GM18517 (cell line): Measurements from ENCODE around the gene PRKAG2.
"Not testable (repeated sequence)": the region's sequence is repeated elsewhere in the genome, so short reads cannot be mapped to it uniquely, and the experiment has no call there.

Experiments
- ATAC-seq: cut with Tn5 transposase; IDR thresholded peaks from one replicate; pipeline ENCODE4 v1.9.1; 2021; ENCODE audit warnings: mild to moderate bottlenecking, moderate library complexity; ENCODE audit not compliant: unreplicated experiment

Gene PRKAG2

DNA sequence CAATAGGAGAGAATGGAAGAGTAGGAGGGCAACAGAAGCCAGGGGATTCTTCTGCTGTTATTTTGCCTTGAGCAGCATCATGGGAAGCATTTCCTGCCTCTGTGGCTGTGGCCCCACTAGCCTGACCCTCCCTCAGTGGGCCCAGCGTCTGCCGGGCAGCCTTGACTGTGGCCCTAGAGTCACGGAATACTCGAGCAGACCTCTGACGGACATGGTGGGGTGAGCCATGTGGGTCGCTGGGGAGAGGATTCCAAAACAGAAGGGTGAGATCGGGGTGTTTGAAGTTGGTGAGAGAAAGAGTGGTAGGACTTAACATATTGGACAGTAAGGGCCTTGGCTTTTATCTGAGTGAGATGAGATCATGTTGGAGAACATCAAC lies 8.3 kb upstream of the PRKAG2 start:
- no peak for ATAC-seq

DNA sequence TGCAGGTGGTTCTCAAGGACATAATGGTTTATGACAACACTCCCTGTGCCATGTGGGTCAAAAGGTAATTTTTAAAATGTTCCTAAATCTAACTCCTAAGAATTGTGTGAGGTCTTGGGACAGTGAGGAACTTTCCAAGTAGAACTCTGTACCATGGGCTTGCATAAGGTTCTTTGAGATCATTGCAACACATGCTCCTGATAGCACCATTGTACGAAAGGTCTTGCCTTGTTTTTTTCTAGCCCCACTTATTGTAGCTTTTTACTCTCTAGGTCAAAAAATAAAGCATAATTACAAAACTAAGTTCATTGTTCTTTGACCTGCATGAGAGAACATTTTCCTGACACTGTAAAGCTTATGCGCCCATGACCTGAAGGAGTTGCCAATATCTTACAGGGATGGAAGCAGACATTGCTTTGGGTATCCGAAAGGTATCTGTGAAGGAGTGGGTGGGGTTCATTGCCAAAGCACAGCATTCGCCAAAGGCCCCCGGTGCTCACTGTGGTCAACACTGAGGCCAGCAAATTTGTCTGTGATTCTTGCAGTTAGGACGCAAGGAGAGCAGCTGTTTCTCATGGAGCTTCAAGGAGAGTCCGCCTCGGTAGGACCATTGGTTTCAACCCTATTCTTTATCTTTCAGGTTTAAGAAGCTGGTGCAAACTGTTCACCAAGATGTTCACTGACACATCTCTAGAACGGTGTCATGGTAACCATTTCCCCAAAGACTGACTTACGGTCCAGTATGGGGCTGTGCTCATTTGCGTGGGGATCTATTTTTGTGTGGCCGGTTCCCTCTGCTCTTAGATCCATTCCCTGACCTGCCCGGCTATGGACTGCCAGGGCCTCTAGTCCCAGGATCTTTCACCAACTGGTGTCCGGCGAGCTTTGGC lies 7.6 kb upstream of the PRKAG2 start:
- peak; percentile 57 for ATAC-seq

- no peak for ATAC-seq
Measured at GRCh38 chr7:151883857-151884256, 6.9 kb upstream of the PRKAG2 start.

- no peak for ATAC-seq
Measured at GRCh38 chr7:151882734-151883133, 5.8 kb upstream of the PRKAG2 start.

DNA sequence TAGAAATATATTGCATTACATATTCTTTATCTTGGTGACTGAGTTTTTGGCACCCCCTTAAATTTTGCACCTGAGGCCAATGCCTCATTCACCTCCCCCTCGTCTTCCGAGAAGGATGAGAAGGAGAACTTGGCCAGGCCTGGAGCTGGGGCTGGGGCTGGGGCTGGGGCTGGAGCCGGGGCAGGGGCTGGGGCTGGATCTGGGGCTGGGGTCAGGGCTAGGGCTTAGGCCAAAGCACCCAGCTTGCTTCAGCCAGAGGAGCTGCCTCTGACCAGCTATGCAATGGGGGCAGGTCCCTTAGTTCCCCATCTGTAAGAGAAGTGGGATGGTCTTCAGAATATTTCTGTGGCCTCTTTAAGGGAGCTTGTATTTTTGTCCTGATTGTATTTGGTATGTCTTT lies 3.8 kb upstream of the PRKAG2 start:
- ATAC-seq = no peak

DNA sequence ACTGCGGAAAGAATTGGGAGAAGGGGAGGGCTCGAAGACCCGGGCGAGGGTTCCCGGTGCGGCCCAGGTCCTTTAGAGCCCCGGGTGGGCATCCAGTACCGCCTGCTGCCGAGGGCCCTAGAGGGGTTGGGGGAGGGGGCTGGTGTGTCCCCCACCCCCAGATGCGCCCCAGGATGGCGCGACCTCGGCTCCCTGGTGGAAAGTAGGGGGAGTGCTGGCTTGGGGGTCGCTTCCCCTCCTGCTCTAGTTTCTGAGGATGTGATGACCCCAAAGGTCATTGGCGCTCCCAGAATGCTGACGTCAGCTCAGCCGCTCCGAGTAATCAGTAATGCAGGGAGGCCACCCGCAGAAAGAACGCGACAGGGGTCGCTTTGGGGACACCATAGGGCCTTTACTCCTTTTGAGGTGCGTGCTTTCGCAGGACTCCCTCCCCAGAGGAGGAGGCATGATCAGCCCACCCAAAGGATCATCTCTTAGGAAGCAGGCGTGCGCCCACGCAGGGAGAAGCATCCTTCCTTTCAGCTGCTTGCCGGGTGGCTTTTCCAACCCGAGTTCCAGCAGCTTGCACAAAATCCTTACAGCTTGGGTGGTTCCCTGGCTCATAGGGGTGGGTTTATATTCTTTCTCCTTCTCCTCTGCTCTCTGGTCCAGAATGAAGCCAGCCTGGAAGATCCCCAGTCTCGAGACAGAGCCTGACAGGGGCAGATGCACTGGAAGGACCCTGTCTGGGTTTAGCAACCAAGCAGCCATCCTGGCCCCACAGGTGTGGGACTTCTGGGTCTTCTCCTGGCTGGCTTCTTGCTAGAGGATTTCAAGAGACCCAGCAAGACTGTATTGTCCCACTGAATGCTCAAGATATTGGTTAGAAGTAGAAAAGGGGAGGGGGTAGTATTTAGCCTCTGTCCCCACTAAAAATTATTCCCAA lies 1.3 kb upstream of the PRKAG2 start:
- ATAC-seq = no peak

GRCh38 chr7:151875942-151876898 lies 695 bp downstream of the PRKAG2 start:
- ATAC-seq = no peak

- not testable (repeated sequence) for ATAC-seq
Measured at GRCh38 chr7:151874479-151874878, 2.4 kb downstream of the PRKAG2 start.

- ATAC-seq = no peak
Measured at GRCh38 chr7:151873402-151873965, 3.4 kb downstream of the PRKAG2 start.

DNA sequence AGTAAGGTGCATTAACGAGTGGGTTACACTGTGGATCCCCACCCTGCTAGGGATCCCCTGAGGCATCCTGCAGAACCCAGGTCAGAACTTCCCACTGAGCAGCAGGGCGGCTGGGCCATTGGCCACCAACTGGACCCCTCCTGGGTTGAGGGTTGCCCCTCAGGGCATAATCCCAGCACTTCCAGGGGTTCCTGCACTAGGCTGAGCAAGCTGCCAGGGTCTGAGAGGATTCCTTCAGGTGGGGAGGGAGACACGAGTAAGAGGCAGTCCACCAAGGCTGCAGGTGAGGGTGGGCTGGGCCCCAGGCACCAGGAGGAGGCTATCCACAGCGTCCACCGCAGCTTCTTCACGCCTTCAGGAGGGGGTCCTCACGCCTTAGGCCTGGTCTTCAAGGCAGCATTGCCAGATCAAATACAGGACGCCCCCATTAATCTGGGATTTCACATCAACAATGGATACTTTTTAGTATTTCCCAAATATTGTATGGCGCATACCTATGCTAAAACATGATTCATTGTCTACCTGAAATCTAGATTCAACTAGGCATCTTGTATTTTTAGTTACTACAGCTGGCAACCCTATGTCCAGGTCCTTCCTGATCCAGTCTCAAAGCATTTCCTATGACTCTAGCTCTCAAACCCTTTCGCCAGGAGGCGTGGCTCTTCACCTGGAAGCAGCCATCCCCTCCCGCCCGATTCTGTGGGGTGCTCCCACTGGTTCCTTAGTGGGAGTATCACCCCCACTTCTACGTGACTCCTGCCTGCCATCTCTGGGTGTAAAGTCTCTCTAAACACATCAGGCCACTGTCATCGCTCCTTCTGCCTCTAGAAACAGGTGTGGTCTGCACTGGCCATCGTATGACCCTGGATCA lies 4.1 kb downstream of the PRKAG2 start:
- ATAC-seq = no peak

DNA sequence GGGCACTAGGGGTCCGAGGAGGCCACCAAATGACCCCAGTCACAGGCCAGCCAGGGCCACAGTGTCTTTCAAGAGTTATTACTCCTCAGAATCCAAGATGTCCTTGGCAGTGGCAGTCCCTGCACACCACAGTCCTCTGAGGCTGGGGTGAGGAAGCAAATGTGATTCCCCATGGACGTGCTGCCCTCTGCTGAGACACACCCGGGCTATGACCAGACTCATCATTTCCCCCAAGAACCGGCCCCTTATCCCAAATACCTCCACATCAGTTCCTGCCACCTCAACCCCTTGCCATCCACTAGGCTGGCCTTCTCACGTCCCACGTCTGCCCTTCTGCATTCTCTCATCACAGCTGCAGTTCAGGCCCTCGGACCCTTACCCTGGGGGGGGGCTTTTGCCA lies 5.0 kb downstream of the PRKAG2 start:
- no peak for ATAC-seq

DNA sequence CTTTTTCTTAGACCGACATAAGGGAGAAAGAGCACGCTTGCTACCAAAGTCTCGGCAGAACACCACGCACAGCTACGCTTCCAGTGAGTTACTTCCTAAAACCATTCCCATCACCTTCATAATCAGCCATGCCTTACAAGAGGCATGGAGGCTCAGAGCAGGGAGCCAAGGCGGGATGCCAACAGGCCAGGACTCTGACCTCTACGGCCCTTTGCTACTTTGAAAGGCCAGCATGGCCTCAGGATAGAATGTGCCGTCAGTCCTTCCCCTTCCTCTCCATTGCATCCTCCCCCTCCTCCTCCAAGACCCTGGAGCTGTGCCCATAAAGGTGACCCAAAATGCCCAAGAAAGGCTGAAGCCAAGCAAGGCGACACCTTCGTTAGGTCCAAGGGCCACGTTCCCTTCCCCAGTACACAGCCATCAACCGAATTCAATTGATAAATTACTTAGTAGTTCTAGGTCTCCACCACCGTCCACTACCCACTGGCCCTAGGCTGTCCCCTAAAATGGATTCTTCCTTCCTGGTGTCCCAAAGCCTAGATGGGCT lies 5.7 kb downstream of the PRKAG2 start:
- ATAC-seq = no peak

GRCh38 chr7:151869968-151870918 lies 6.7 kb downstream of the PRKAG2 start:
- ATAC-seq = no peak

GRCh38 chr7:151869455-151869854 lies 7.5 kb downstream of the PRKAG2 start:
- ATAC-seq = no peak

- no peak for ATAC-seq
Measured at GRCh38 chr7:151869109-151869428, 7.8 kb downstream of the PRKAG2 start.

DNA sequence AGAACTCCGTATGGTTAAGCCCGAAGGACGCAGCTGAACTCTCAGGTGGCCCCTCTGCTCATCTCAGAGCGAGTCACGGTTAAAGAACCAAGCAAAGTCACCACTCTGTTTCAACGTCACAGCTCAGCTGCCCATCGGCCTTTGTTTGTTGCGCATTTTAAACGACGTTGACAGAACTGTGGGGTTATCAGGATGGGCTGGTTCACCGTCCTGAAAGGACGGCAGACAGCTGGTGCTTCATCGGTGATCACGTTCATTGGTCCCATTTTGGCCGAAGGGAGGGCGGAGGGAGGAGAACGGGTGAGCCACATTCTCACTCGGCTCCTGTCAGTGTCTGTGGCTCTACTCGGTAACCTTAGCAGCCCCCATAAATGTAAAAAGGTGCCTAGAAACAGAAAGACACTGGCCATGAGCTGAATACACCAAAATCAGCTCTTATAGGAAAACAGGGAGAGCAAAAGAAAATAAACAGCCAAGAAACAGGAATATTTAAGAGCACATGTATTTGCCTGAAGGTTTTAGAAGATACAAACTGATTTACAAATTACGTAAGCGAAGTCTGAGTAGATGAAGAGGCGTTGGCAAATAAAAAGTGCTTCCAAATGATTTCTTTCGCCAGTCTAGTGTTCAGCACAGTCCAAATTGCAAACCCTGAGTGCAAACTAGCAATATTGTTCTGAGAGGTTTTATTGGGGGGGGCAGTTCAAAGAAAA lies 8.4 kb downstream of the PRKAG2 start:
- ATAC-seq = no peak

GRCh38 chr7:151867912-151868311 lies 9.0 kb downstream of the PRKAG2 start:
- ATAC-seq = no peak
